Hepatocyte (in vitro differentiated cells): ENCODE results near the gene MYL5. TPM values are rescaled to one million over a fixed set of nuclear protein-coding genes. Genes with fewer than 3 reads are reported as not detected.

Experiments
- DNase-seq: peaks from one replicate; pipeline ENCODE4 v3.0.0-alpha.2; 2016; ENCODE audit warnings: low spot score
- H2AFZ ChIP-seq: fragments of 200-600 bp; sonication (generic); 2 replicates; pipeline ENCODE4 v1.6.0; 2016; ENCODE audit warnings: antibody characterized with exemption, mild to moderate bottlenecking
- H3K27ac ChIP-seq: fragments of 200-600 bp; sonication (generic); 2 replicates; pipeline ENCODE4 v1.5.1; 2016; ENCODE audit warnings: mild to moderate bottlenecking
- H3K27me3 ChIP-seq: fragments of 200-600 bp; sonication (generic); 2 replicates; pipeline ENCODE4 v1.6.1; 2016
- H3K36me3 ChIP-seq: fragments of 200-600 bp; sonication (generic); replicated peaks from 2 replicates; pipeline ENCODE4 v1.5.1; 2016; ENCODE audit warnings: low read depth; ENCODE audit not compliant: insufficient read depth
- H3K4me1 ChIP-seq: fragments of 200-600 bp; sonication (generic); 2 replicates; pipeline ENCODE4 v1.5.1; 2016; ENCODE audit warnings: mild to moderate bottlenecking, moderate library complexity; ENCODE audit not compliant: insufficient read depth
- H3K4me2 ChIP-seq: fragments of 200-600 bp; sonication (generic); 2 replicates; pipeline ENCODE4 v1.6.0; 2016
- H3K4me3 ChIP-seq: fragments of 200-600 bp; sonication (generic); 2 replicates; pipeline ENCODE4 v1.5.1; 2016; ENCODE audit warnings: mild to moderate bottlenecking
- H3K79me2 ChIP-seq: fragments of 200-600 bp; sonication (generic); 2 replicates; pipeline ENCODE4 v1.6.0; 2017; ENCODE audit warnings: mild to moderate bottlenecking
- H3K9me2 ChIP-seq: fragments of 200-600 bp; sonication (generic); replicated peaks from 2 replicates; pipeline ENCODE4 v1.6.0; 2017; ENCODE audit warnings: mild to moderate bottlenecking; ENCODE audit not compliant: insufficient read depth
- H3K9me3 ChIP-seq: fragments of 200-600 bp; sonication (generic); 2 replicates; pipeline ENCODE4 v1.5.1; 2016; ENCODE audit warnings: low read depth, mild to moderate bottlenecking
- H4K20me1 ChIP-seq: fragments of 200-600 bp; sonication (generic); 2 replicates; pipeline ENCODE4 v1.6.0; 2016; ENCODE audit warnings: mild to moderate bottlenecking; ENCODE audit not compliant: insufficient read depth, poor library complexity, severe bottlenecking
- EZH2 ChIP-seq: fragments of 200-600 bp; sonication (generic); IDR thresholded peaks from 2 replicates; pipeline ENCODE4 v1.6.1; 2016; ENCODE audit warnings: antibody characterized with exemption, mild to moderate bottlenecking, borderline replicate concordance
- EZH2phosphoT487 ChIP-seq: fragments of 200-600 bp; sonication (generic); IDR thresholded peaks from one replicate; pipeline ENCODE4 v1.6.1; 2018; ENCODE audit warnings: antibody characterized with exemption, mild to moderate bottlenecking, low read depth, moderate library complexity; ENCODE audit not compliant: unreplicated experiment, severe bottlenecking
- WGBS: methylation state at CpG from one replicate; pipeline ENCODE4 v1.1.6; 2016; ENCODE audit warnings: low lambda C conversion rate; ENCODE audit errors: missing lambda C conversion rate; 5-methylcytosine and 5-hydroxymethylcytosine counted together
- polyA plus RNA-seq: library from polyadenylated mRNA; unstranded; fragments of >200 nt; fragmentation: Nextera tagmentation; extraction: Ambion mirVana; gene quantifications from 2 replicates; pipeline ENCODE4 v1.2.1, GENCODE V29; 2016
- total RNA-seq: library from RNA; depleted of rRNA; stranded (reverse); fragments of >200 nt; gene quantifications from 2 replicates; pipeline ENCODE4 v1.2.3, GENCODE V29; 2014
- TF ChIP-seq, protein P1 (sequence below): fragments of 200-600 bp; sonication (generic); IDR thresholded peaks from 2 replicates; pipeline ENCODE4 v1.5.1; 2016; ENCODE audit warnings: antibody characterized with exemption, mild to moderate bottlenecking; ENCODE audit not compliant: poor library complexity

Gene MYL5
- total and polyA plus RNA-seq, 2 experiments from 2014 or later: 12.6 to 25.1 TPM

DNA sequence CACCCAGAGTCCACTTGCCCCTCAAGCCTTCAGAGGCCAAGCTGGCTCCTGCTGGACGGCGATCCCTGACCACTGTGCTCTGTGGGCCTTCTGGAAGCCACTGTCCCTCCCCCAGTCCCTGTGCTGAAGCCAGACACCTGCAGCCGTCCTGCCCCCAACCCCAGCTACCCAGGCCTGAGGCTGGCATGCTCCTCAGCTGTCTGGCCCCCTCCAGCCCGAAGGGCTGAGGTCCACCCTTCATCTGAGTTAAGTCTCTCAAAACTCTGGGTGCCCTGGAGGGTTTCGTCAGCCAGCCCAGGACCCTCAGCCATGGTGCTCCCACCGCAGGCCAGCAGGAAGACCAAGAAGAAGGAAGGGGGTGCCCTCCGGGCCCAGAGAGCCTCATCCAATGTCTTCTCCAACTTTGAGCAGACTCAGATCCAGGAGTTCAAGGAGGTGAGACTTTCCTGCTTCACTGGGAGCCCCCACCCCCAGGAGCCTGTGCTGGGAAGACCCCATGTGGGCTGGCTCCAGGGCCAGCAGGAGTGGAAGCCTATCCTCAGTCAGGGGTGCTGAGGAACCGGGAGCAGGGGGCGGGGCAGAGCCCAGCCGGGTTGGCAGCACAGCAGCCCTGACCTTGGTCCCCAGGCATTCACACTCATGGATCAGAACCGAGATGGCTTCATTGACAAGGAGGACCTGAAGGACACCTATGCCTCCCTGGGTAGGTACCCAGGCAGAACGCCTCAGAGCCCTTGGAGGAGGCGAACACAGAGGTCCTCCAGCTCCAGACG is 4.2 kb downstream of the MYL5 start:
- WGBS: 77% methylated on average over 14 of the region's 14 CpGs
- Histone ChIP-seq H3K27me3 (no peaks in the 10 kb centered on the region), H3K4me2 (no peak overlapping the region), H3K36me3 (no peaks in the 10 kb centered on the region), H3K79me2 (peaks cover 14% of the 10 kb centered on the region), H3K9me2 (no peaks in the 10 kb centered on the region), H3K4me1 (peaks cover 16% of the 10 kb centered on the region), H3K9me3 (no peaks in the 10 kb centered on the region), H4K20me1 (no peaks in the 10 kb centered on the region), H3K4me3 (no peak overlapping the region), H3K27ac (no peak overlapping the region), H2AFZ (no peak overlapping the region)
- TF ChIP-seq EZH2phosphoT487 (no peak), EZH2 (no peak)
- TF ChIP-seq, protein P1, sequence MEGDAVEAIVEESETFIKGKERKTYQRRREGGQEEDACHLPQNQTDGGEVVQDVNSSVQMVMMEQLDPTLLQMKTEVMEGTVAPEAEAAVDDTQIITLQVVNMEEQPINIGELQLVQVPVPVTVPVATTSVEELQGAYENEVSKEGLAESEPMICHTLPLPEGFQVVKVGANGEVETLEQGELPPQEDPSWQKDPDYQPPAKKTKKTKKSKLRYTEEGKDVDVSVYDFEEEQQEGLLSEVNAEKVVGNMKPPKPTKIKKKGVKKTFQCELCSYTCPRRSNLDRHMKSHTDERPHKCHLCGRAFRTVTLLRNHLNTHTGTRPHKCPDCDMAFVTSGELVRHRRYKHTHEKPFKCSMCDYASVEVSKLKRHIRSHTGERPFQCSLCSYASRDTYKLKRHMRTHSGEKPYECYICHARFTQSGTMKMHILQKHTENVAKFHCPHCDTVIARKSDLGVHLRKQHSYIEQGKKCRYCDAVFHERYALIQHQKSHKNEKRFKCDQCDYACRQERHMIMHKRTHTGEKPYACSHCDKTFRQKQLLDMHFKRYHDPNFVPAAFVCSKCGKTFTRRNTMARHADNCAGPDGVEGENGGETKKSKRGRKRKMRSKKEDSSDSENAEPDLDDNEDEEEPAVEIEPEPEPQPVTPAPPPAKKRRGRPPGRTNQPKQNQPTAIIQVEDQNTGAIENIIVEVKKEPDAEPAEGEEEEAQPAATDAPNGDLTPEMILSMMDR: no peak
- no peak for DNase-seq

DNA sequence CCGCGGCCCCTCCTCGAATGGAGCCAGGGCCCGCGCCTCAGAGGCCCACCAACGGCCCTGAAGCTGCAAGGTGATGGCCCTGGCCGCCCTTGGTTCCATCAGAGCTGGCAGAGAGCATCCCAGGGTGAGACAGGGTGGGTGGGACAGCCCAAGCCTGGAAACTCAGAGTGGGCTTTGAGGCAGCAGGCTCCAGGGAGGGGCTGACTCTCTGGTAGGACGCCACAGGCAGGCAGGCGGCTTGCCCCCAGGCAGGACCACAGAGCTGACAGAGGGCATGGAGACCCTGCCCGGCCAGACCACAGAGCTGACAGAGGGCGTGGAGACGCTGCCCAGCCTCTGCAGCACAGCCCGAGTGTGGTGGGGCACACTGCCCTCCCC is 4.8 kb downstream of the MYL5 start:
- no peaks in the 10 kb centered on the region for H4K20me1 ChIP-seq
- no peaks in the 10 kb centered on the region for H3K9me3 ChIP-seq
- H3K4me3 ChIP-seq: no peak overlapping the region
- H3K79me2 ChIP-seq: peaks cover 12% of the 10 kb centered on the region
- H2AFZ ChIP-seq: no peak overlapping the region
- WGBS: 84% methylated on average over 11 of the region's 13 CpGs
- H3K27me3 ChIP-seq: no peaks in the 10 kb centered on the region
- H3K27ac ChIP-seq: no peak overlapping the region
- H3K4me2 ChIP-seq: no peak overlapping the region
- H3K36me3 ChIP-seq: no peaks in the 10 kb centered on the region
- no peaks in the 10 kb centered on the region for H3K9me2 ChIP-seq
- DNase-seq: no peak
- TF ChIP-seq, protein P1: no peak
- no peak for TF ChIP-seq EZH2phosphoT487
- TF ChIP-seq EZH2: no peak
- peaks cover 21% of the 10 kb centered on the region for H3K4me1 ChIP-seq

DNA sequence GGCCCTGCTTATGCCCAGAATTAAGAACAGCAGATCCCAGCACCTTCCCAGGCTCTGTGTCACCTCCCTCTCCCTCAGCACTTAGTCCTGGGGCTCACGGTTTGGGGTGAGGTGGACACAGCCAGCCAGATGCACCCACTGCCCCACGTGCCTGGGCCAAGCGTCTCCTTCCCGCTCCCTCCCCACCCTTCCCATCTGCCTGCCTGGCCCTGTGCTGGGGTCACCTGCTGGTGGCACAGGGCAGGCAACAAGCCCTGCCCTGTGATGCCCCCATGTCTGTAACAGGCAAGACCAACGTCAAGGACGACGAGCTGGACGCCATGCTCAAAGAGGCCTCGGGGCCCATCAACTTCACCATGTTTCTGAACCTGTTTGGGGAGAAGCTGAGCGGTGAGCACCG is 5.3 kb downstream of the MYL5 start:
- Histone ChIP-seq H3K27ac (no peak overlapping the region), H3K9me2 (no peaks in the 10 kb centered on the region), H3K4me2 (no peak overlapping the region), H3K9me3 (no peaks in the 10 kb centered on the region), H4K20me1 (no peaks in the 10 kb centered on the region), H3K36me3 (no peaks in the 10 kb centered on the region), H3K27me3 (no peaks in the 10 kb centered on the region), H2AFZ (no peak overlapping the region), H3K4me1 (peaks cover 22% of the 10 kb centered on the region), H3K4me3 (no peak overlapping the region), H3K79me2 (peaks cover 12% of the 10 kb centered on the region)
- WGBS: 92% methylated on average over 9 of the region's 11 CpGs
- no peak for DNase-seq
- TF ChIP-seq, protein P1: no peak
- TF ChIP-seq EZH2phosphoT487: no peak
